Measurements from ENCODE around the gene CDH4.

Gene CDH4

GRCh38 chr20:61544910-61545889 is 293.1 kb downstream of the CDH4 start:
- DNase-seq, result no peak
- TF ChIP-seq POLR2A (IDR thresholded peaks at IDR 0.05; ENCODE audit: low read length), result no peak

DNA sequence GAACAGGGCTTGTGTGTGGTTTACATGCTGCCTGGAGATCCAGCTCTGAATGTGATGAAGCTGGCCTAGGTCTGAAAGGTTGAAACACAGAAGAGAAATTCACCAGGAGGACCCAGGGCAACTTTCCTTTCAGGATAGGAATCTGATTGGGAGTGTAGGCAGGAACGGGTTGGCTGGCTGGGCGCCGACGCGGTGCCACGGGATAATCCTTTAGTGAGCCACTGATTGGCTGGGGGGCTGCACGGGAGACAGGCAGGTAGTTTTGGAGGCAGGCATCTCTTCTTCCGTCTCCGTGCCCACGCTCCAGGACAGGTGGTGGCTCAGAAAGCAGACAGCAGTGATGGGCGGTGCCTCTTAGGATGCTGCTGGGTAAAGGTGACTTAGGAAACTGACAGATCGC is 294.6 kb downstream of the CDH4 start:
- TF ChIP-seq GATA1 (IDR thresholded peaks at IDR 0.05; ENCODE audit: low read depth, low read length) (no peak), POLR2A (IDR thresholded peaks at IDR 0.05; ENCODE audit: low read length) (no peak)
- DNase-seq, result no peak

GRCh38 chr20:61548069-61548468 is 296.0 kb downstream of the CDH4 start:
- DNase-seq, result no peak
- TF ChIP-seq POLR2A (IDR thresholded peaks at IDR 0.05; ENCODE audit: low read length) (no peak), GATA1 (IDR thresholded peaks at IDR 0.05; ENCODE audit: low read depth, low read length) (no peak)

DNA sequence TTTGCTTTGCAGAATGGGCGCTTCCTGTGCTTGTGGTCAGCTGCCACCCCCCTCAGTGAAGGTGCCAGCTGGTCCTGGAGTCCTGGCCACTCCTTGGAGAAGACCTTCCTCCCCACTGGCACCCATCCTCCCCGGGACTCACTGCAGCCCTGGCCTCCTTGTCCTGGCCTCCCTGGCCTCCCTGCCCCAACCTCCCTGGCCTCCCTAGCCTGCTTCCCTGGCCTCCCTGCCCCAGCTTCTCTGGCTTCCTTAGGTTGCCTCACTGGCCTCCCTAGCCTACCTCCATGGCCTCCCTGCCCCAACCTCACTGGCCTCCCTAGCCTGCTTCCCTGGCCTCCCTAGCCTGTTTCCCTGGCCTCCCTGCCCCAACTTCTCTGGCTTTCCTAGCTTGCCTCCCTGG is 297.8 kb downstream of the CDH4 start:
- no peak for TF ChIP-seq POLR2A (IDR thresholded peaks at IDR 0.05; ENCODE audit: low read length)
- DNase-seq, result no peak

- DNase-seq, result no peak
- TF ChIP-seq GATA1 (IDR thresholded peaks at IDR 0.05; ENCODE audit: low read depth, low read length) (no peak), POLR2A (IDR thresholded peaks at IDR 0.05; ENCODE audit: low read length) (no peak)
Measured at GRCh38 chr20:61551401-61551800, 299.3 kb downstream of the CDH4 start.

DNA sequence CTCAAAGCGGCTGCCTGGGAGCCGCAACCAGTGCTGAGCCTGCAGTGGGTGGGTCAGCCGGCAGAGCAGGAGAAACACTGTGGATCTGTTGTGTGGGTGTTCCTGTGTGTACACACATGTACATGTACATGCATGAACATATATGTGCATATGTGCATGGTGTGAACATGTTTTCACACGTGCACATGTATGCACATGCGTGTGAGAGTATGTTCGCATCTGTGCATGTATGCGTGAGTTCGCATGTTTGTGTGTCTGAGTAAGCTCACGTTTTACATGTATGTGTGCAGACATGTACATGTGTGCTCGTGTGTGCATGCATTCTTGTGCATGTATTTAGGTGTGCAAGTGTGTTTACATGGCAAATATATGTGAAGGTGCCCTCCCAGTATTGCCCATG is 302.6 kb downstream of the CDH4 start:
- TF ChIP-seq POLR2A (IDR thresholded peaks at IDR 0.05; ENCODE audit: low read length), result no peak
- no peak for TF ChIP-seq GATA1 (IDR thresholded peaks at IDR 0.05; ENCODE audit: low read depth, low read length)
- DNase-seq, result no peak

GRCh38 chr20:61555566-61555965 is 303.5 kb downstream of the CDH4 start:
- DNase-seq, result no peak

GRCh38 chr20:61556111-61556510 is 304.1 kb downstream of the CDH4 start:
- no peak for TF ChIP-seq GATA1 (IDR thresholded peaks at IDR 0.05; ENCODE audit: low read depth, low read length)
- no peak for TF ChIP-seq POLR2A (IDR thresholded peaks at IDR 0.05; ENCODE audit: low read length)
- no peak for DNase-seq

More at GRCh38 chr20:61555566-61555965, 303.5 kb downstream of the CDH4 start:
- TF ChIP-seq GATA1 (IDR thresholded peaks at IDR 0.05; ENCODE audit: low read depth, low read length), result no peak
- no peak for TF ChIP-seq POLR2A (IDR thresholded peaks at IDR 0.05; ENCODE audit: low read length)

DNA sequence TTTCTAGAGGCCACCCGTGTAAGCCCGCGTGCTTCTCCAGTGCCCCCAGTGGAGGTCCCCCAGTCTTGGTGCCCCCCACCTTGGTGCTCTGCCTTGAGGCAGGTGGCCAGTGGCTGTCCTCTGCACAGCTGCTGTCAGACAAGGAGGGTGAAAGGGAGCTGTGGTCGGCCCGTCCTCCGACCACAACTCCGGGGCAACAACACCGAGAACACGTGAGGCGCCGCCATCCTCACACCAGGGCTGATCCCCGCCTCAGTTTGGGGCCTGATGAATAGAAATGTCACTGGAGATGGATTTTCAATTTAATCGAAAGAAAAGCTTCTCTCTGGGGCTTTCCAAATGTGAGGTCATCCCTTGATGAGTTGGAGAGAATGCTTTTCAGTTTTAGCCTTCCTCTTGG is 304.6 kb downstream of the CDH4 start:
- DNase-seq, result no peak
- TF ChIP-seq POLR2A (IDR thresholded peaks at IDR 0.05; ENCODE audit: low read length) (no peak), GATA1 (IDR thresholded peaks at IDR 0.05; ENCODE audit: low read depth, low read length) (no peak)

- DNase-seq, result no peak
- TF ChIP-seq POLR2A (IDR thresholded peaks at IDR 0.05; ENCODE audit: low read length), result no peak
- no peak for TF ChIP-seq GATA1 (IDR thresholded peaks at IDR 0.05; ENCODE audit: low read depth, low read length)
Measured at GRCh38 chr20:61557621-61558020, 305.6 kb downstream of the CDH4 start.

- no peak for DNase-seq
- no peak for TF ChIP-seq POLR2A (IDR thresholded peaks at IDR 0.05; ENCODE audit: low read length)
Measured at GRCh38 chr20:61558726-61559125, 306.7 kb downstream of the CDH4 start.

- no peak for TF ChIP-seq GATA1 (IDR thresholded peaks at IDR 0.05; ENCODE audit: low read depth, low read length)
- no peak for TF ChIP-seq POLR2A (IDR thresholded peaks at IDR 0.05; ENCODE audit: low read length)
- no peak for DNase-seq
Measured at GRCh38 chr20:61559706-61560315, 307.8 kb downstream of the CDH4 start.

DNA sequence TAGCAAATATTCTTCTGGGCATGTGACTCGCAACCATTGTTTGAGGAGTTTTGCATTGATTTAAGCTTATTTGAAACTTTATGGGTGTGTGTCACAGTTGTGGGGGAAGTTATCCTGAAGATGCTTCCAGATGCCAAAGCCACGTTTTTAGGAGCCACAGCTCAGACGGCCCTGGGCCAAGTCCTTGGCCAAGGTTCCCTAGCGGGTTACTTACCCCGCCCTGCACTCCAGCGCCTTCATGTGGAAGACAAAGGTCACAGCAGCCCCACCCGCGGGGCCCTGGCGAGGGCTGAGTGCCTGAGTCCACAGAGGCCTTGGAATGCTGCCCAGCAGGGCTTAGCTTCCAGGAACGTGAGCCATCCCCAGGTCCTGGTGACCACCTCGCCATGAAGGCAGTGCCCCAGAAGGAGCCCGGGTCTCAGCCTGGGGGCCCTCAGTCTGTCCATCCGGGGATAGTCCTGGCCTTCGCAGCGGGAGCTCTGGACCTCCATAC is 308.3 kb downstream of the CDH4 start:
- DNase-seq, result no peak
- no peak for TF ChIP-seq POLR2A (IDR thresholded peaks at IDR 0.05; ENCODE audit: low read length)
- TF ChIP-seq GATA1 (IDR thresholded peaks at IDR 0.05; ENCODE audit: low read depth, low read length), result no peak

DNA sequence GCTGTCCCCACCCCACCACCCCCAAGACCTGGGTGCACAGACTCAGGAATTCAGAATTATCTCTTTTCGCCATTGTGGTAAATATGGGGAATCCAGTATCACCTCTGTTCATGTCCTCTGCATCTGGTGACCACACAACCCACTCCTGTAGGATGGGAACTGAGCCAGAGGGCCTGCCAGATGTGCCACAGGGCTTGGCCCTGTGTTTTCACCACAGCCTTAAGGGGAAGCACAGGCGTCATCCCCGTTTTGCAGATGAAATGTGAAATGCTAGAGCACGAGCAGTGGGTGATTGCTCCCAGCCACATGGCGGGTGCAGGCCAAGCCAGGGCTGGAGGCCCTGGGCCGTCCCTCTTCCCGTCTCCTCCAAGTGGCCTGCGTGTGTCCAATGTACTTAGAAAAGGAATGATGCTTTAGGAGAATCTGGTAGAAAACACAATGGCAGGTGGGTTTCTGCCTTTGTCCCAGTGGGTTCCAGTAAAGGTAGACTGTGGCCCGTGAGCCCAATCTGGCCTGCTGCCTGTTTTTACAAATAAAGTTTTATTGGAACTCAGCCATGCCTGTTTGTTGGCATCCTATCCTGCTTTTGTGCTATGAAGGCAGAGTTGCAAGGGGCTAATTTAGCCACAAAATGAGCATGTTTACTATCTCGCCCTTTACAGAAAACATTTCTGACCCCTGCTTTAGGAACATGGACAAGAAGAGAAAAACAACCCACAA is 309.2 kb downstream of the CDH4 start:
- no peak for DNase-seq
- TF ChIP-seq POLR2A (IDR thresholded peaks at IDR 0.05; ENCODE audit: low read length), result no peak
- no peak for TF ChIP-seq GATA1 (IDR thresholded peaks at IDR 0.05; ENCODE audit: low read depth, low read length)
